SH-SY5Y (cell line): Measurements from ENCODE around the gene LIFR.

Source experiments
- GATA2 ChIP-seq: IDR thresholded peaks from 2 replicates; pipeline ENCODE4 v1.6.1; 2011; ENCODE audit warnings: mild to moderate bottlenecking, low read depth, low read length
- GATA3 ChIP-seq: IDR thresholded peaks from 2 replicates; pipeline ENCODE4 v1.6.1; 2011; ENCODE audit warnings: low read depth, mild to moderate bottlenecking, low read length, moderate library complexity

LIFR gene

GRCh38 chr5:38563624-38564023, 7.2 kb upstream of the LIFR start:
- TF ChIP-seq GATA2 (no peak), GATA3 (no peak)

GRCh38 chr5:38562444-38563210, 6.2 kb upstream of the LIFR start:
- TF ChIP-seq GATA3 (no peak), GATA2 (no peak)

GRCh38 chr5:38559428-38559827, 3.0 kb upstream of the LIFR start:
- TF ChIP-seq GATA3, result no peak

GRCh38 chr5:38557792-38558191, 1.3 kb upstream of the LIFR start:
- TF ChIP-seq GATA2 (no peak), GATA3 (no peak)

GRCh38 chr5:38557308-38557710, 863 bp upstream of the LIFR start:
- TF ChIP-seq GATA2 (no peak), GATA3 (no peak)

- TF ChIP-seq GATA3 (no peak), GATA2 (no peak)
These were observed 303 bp downstream of the LIFR start for GRCh38 chr5:38556088-38556598.

GRCh38 chr5:38555354-38556087, 925 bp downstream of the LIFR start:
- TF ChIP-seq GATA3 (no peak), GATA2 (no peak)

GRCh38 chr5:38554861-38555260, 1.6 kb downstream of the LIFR start:
- TF ChIP-seq GATA2, result no peak
- TF ChIP-seq GATA3, result no peak

- TF ChIP-seq GATA3 (no peak), GATA2 (no peak)
These were observed 2.0 kb downstream of the LIFR start for GRCh38 chr5:38554403-38554802.

- TF ChIP-seq GATA2, result no peak
- no peak for TF ChIP-seq GATA3
These were observed 3.4 kb downstream of the LIFR start for GRCh38 chr5:38553001-38553521.

- no peak for TF ChIP-seq GATA3
- TF ChIP-seq GATA2, result no peak
These were observed 5.1 kb downstream of the LIFR start for GRCh38 chr5:38551030-38552017.

GRCh38 chr5:38548064-38548759, 8.2 kb downstream of the LIFR start:
- TF ChIP-seq GATA2, result no peak
- no peak for TF ChIP-seq GATA3

GRCh38 chr5:38547257-38547656, 9.2 kb downstream of the LIFR start:
- TF ChIP-seq GATA3 (no peak), GATA2 (no peak)
